Measurements from ENCODE around the gene ARHGEF10L.

ARHGEF10L gene

GRCh38 chr1:17700945-17701810 lies 161.7 kb downstream of the ARHGEF10L start:
- no peak for TF ChIP-seq CTCF (IDR thresholded peaks at IDR 0.05; ENCODE audit: low read depth, low read length, missing control alignments)
- H3K36me3 ChIP-seq (replicated peaks) = no peaks in the 10 kb centered on the region
- H3K27ac ChIP-seq = no peak overlapping the region
- in situ Hi-C loops (cut with HindIII; ENCODE audit: low pct_ligation_motif_present, low sequenced_read_pairs) = no loop called here
- H3K4me3 ChIP-seq (ENCODE audit: low read depth, low read length) = no peak overlapping the region
- DNase-seq = no peak
- H3K27me3 ChIP-seq (replicated peaks) = no peaks in the 10 kb centered on the region

- peaks cover 2% of the 10 kb centered on the region for H3K27me3 ChIP-seq (replicated peaks)
- H3K27ac ChIP-seq = no peak overlapping the region
- no peak for DNase-seq
- no peaks in the 10 kb centered on the region for H3K36me3 ChIP-seq (replicated peaks)
- H3K4me3 ChIP-seq (ENCODE audit: low read depth, low read length) = no peak overlapping the region
- in situ Hi-C loops (cut with HindIII; ENCODE audit: low pct_ligation_motif_present, low sequenced_read_pairs) = no loop called here
- TF ChIP-seq CTCF (IDR thresholded peaks at IDR 0.05; ENCODE audit: low read depth, low read length, missing control alignments) = no peak
Observed at GRCh38 chr1:17704176-17704575, 164.7 kb downstream of the ARHGEF10L start.

- in situ Hi-C loops (cut with HindIII; ENCODE audit: low pct_ligation_motif_present, low sequenced_read_pairs) = no loop called here
- Histone ChIP-seq H3K27ac (no peak overlapping the region), H3K4me3 (ENCODE audit: low read depth, low read length) (no peak overlapping the region), H3K27me3 (replicated peaks) (peaks cover 2% of the 10 kb centered on the region), H3K36me3 (replicated peaks) (no peaks in the 10 kb centered on the region)
- no peak for DNase-seq
- TF ChIP-seq CTCF (IDR thresholded peaks at IDR 0.05; ENCODE audit: low read depth, low read length, missing control alignments) = no peak
Observed at GRCh38 chr1:17706445-17706844, 166.9 kb downstream of the ARHGEF10L start.

- TF ChIP-seq CTCF (IDR thresholded peaks at IDR 0.05; ENCODE audit: low read depth, low read length, missing control alignments) = no peak
- in situ Hi-C loops (cut with HindIII; ENCODE audit: low pct_ligation_motif_present, low sequenced_read_pairs) = no loop called here
- H3K27me3 ChIP-seq (replicated peaks) = peaks cover 2% of the 10 kb centered on the region
- no peak for DNase-seq
- no peaks in the 10 kb centered on the region for H3K36me3 ChIP-seq (replicated peaks)
- no peak overlapping the region for H3K4me3 ChIP-seq (ENCODE audit: low read depth, low read length)
- no peak overlapping the region for H3K27ac ChIP-seq
Observed at GRCh38 chr1:17709981-17710380, 170.5 kb downstream of the ARHGEF10L start.

- H3K36me3 ChIP-seq (replicated peaks) = no peaks in the 10 kb centered on the region
- H3K27ac ChIP-seq = no peak overlapping the region
- no peak for TF ChIP-seq CTCF (IDR thresholded peaks at IDR 0.05; ENCODE audit: low read depth, low read length, missing control alignments)
- DNase-seq = no peak
- no peak overlapping the region for H3K4me3 ChIP-seq (ENCODE audit: low read depth, low read length)
- H3K27me3 ChIP-seq (replicated peaks) = peaks cover 2% of the 10 kb centered on the region
- in situ Hi-C loops (cut with HindIII; ENCODE audit: low pct_ligation_motif_present, low sequenced_read_pairs) = no loop called here
Observed at GRCh38 chr1:17710889-17711576, 171.5 kb downstream of the ARHGEF10L start.
